Suppressor macrophage treated with lipopolysaccharide for 4 hours (primary cell): Measurements from ENCODE around the gene ECEL1.
"Not testable (repeated sequence)": the region's sequence is repeated elsewhere in the genome, so short reads cannot be mapped to it uniquely, and the experiment has no call there.

Experiments used
- DNase-seq: peaks from one replicate; pipeline ENCODE4 v3.0.0-alpha.2; 2020

Gene ECEL1

GRCh38 chr2:232457121-232458011 lies 30.3 kb downstream of the ECEL1 start:
- no peak for DNase-seq

GRCh38 chr2:232456296-232457120 lies 31.1 kb downstream of the ECEL1 start:
- DNase-seq, result no peak

- no peak for DNase-seq
Measured at GRCh38 chr2:232455426-232456255, 32.0 kb downstream of the ECEL1 start, which contains the start of gene ALPI. Gene ALPI (plus strand): TSS chr2:232456153. CDS start chr2:232456200, 47 bp downstream.

- DNase-seq, result no peak
Measured at GRCh38 chr2:232454630-232455029, 33.0 kb downstream of the ECEL1 start.

- DNase-seq, result not testable (repeated sequence)
Measured at GRCh38 chr2:232451645-232452044, 36.0 kb downstream of the ECEL1 start.

- DNase-seq, result no peak
Measured at GRCh38 chr2:232449964-232450363, 37.7 kb downstream of the ECEL1 start.

GRCh38 chr2:232448304-232448690 lies 39.3 kb downstream of the ECEL1 start:
- DNase-seq, result no peak

- DNase-seq, result no peak
Measured at GRCh38 chr2:232447638-232448303, 39.9 kb downstream of the ECEL1 start.

- DNase-seq, result peak; percentile 6
Measured at GRCh38 chr2:232447091-232447620, 40.5 kb downstream of the ECEL1 start.

- not testable (repeated sequence) for DNase-seq
Measured at GRCh38 chr2:232446266-232446777, 41.3 kb downstream of the ECEL1 start.

- not testable (repeated sequence) for DNase-seq
Measured at GRCh38 chr2:232445149-232445885, 42.3 kb downstream of the ECEL1 start.

- DNase-seq, result peak; percentile 73
Measured at GRCh38 chr2:232444409-232445148, 43.1 kb downstream of the ECEL1 start.

GRCh38 chr2:232443669-232444408 lies 43.8 kb downstream of the ECEL1 start:
- not testable (repeated sequence) for DNase-seq

- DNase-seq, result not testable (repeated sequence)
Measured at GRCh38 chr2:232443047-232443446, 44.6 kb downstream of the ECEL1 start.

GRCh38 chr2:232442431-232442830 lies 45.2 kb downstream of the ECEL1 start:
- DNase-seq, result not testable (repeated sequence)

GRCh38 chr2:232441922-232442321 lies 45.7 kb downstream of the ECEL1 start:
- DNase-seq, result not testable (repeated sequence)

GRCh38 chr2:232441147-232441651 lies 46.4 kb downstream of the ECEL1 start:
- no peak for DNase-seq

- peak; percentile 86 for DNase-seq
Measured at GRCh38 chr2:232440220-232441018, 47.2 kb downstream of the ECEL1 start.
